Measurements from ENCODE around the gene SH3RF3.
A peak's percentile ranks its signal among the peaks of the same experiment; 100 is the strongest.

SH3RF3 gene

DNA sequence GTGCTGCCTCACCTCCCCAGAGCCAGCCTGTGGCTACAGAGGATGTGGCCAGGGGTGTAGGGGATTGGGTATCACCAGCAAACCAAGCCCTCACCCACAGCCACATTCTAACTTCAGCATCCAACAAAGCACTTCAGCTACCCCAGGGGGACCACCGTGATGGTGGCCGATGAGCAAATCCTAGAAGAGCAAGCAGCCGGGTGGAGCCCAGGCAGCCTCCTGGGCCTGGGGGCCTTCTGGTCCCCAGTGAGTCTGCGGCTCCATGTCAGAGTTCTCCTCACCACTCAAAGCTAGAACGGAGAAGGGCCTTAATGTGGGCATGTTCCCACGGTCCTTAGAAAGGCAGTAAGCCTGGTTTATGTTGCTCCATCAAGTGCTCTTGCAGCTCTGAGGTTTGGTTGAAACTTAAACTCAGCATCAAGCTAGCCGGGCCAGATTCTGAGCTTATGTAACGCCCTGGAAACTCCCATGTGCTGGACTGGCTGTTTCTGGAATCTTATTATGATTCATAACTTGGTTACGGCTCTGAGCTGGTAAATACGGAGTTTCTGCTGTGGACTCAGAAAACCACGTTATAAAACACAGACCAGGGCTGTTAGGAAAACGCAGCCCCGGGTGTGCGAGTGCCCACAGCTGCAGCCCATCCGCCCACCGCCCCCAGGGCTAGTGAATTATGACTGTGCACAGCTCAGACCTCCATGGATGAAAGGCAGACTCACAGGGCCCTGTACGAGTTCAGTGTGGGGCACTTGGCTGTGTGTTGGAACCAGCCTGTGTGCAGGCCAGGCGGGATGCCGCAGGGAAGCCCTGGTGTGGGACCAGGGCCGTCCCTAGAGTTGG is 385.0 kb downstream of the SH3RF3 start:
- DNase-seq (ENCODE audit: low read depth), result peak; percentile 92
- H3K4me3 ChIP-seq (ENCODE audit: low read length), result no peak overlapping the region
- TF ChIP-seq, protein P1, sequence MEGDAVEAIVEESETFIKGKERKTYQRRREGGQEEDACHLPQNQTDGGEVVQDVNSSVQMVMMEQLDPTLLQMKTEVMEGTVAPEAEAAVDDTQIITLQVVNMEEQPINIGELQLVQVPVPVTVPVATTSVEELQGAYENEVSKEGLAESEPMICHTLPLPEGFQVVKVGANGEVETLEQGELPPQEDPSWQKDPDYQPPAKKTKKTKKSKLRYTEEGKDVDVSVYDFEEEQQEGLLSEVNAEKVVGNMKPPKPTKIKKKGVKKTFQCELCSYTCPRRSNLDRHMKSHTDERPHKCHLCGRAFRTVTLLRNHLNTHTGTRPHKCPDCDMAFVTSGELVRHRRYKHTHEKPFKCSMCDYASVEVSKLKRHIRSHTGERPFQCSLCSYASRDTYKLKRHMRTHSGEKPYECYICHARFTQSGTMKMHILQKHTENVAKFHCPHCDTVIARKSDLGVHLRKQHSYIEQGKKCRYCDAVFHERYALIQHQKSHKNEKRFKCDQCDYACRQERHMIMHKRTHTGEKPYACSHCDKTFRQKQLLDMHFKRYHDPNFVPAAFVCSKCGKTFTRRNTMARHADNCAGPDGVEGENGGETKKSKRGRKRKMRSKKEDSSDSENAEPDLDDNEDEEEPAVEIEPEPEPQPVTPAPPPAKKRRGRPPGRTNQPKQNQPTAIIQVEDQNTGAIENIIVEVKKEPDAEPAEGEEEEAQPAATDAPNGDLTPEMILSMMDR (IDR thresholded peaks at IDR 0.05; ENCODE audit: insufficient read depth, low read depth, low read length, missing control alignments), result no peak

DNA sequence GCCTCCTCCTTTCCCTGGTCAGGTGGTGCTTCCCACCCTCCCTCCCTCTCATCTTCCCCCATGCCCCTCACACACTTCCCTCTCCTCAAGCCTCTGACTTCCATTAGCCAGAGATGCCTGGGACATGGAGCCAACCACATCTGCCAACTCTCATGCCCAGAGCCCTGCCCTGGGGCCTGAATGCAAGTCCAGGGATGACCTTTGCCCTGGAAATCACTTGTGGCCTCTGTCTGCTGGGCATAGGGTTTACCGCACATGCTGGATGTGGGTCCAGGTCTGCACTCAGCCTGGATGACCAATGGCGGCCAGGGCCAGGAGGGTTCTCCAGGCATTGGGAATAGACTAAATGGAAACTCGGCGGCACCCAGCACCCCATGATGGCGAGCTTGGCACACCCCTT is 385.9 kb downstream of the SH3RF3 start:
- TF ChIP-seq, protein P1 (IDR thresholded peaks at IDR 0.05; ENCODE audit: insufficient read depth, low read depth, low read length, missing control alignments), result no peak
- DNase-seq (ENCODE audit: low read depth), result no peak
- H3K4me3 ChIP-seq (ENCODE audit: low read length), result no peak overlapping the region

DNA sequence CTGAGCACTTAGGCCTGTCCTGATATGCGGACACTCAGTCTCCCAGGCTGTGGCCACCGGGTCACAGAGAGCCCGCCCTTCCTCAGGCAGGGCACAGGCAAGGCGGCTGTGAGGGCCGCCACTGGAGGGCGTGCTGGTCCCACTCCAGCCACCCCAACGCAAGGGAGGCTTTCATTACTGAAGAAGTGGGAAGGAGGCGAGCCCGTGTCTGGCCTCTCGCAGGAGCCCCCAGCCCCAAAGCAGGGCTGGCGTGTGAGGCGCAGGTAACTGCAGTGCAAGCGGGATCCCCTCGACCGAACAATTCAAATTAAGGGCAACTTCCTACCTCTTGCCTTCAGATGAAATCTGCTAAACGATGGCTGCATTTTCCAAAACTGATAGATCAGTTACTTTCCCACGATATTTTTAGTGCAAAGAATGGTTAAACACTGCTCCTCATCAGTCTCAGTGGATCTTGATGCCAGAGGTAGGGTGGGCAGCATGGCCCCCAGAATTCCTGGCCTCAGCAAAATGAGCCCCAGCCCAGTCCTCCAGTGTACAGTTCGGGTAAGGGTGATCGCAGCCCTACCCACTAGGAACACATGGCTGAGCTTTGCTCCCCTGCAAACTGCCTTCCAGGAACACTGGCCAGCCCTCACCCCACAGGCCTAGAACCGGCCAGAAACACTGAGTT is 387.6 kb downstream of the SH3RF3 start:
- H3K4me3 ChIP-seq (ENCODE audit: low read length), result no peak overlapping the region
- peak; percentile 58 for DNase-seq (ENCODE audit: low read depth)
- TF ChIP-seq, protein P1 (IDR thresholded peaks at IDR 0.05; ENCODE audit: insufficient read depth, low read depth, low read length, missing control alignments), result peak; percentile 55

DNA sequence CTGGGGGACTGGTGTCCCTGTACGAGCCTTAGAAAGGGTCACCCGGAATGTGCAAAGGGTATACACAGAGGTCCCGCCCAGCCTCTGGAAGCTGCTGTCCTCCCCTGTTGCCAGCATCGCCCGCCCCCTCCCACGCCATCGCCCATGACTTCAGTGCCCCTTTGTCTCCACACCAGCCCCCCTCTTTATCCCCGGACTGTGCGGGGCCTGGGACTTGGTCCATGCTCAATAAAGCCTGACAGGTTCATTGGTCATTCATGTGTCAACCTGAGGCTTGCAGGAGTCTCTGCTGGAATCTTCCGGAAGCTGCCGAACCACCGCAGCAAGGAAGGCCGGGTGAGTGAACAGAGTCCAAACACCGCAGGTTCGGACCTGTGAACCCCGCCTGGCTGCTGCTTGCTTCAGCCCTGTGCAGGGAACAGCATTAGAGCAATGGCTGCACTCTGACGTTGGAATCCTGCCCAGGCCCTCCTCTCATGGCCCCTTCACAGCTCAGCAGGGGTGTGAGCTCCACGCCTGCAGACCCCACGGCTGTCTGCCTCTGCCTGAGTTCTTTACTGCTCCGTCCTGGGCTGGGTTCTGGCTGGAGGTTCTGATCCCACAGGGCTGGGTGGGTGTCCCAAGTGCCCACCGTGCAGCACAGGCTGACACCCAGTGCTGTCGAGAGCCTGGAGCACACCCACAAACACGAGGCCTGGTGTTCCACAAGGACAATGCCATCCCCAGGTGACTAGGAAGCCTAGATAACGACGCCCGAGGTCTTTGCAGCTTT is 388.3 kb downstream of the SH3RF3 start:
- peak; percentile 40 for DNase-seq (ENCODE audit: low read depth)
- TF ChIP-seq, protein P1 (IDR thresholded peaks at IDR 0.05; ENCODE audit: insufficient read depth, low read depth, low read length, missing control alignments), result no peak
- no peak overlapping the region for H3K4me3 ChIP-seq (ENCODE audit: low read length)

DNA sequence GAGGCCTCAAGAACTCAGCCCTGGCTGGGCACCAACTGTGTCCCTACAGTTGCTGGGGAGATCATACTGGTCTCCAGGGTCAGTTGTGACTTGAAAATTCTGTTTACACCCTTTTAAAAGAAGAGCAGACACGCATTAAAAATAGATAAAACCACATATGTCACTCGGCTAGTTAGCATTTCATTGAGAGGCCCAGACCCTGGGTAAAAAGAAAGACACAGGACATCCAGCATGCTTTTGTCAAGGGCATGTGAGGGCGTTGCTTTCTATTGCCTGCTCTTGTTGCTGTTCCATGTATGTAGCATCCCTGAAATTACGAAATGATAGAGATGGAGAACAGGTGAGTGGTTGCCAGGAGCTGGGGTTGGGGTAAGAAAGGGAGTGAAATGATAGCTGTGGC is 390.5 kb downstream of the SH3RF3 start:
- no peak for DNase-seq (ENCODE audit: low read depth)
- TF ChIP-seq, protein P1 (IDR thresholded peaks at IDR 0.05; ENCODE audit: insufficient read depth, low read depth, low read length, missing control alignments), result no peak
- H3K4me3 ChIP-seq (ENCODE audit: low read length), result no peak overlapping the region

DNA sequence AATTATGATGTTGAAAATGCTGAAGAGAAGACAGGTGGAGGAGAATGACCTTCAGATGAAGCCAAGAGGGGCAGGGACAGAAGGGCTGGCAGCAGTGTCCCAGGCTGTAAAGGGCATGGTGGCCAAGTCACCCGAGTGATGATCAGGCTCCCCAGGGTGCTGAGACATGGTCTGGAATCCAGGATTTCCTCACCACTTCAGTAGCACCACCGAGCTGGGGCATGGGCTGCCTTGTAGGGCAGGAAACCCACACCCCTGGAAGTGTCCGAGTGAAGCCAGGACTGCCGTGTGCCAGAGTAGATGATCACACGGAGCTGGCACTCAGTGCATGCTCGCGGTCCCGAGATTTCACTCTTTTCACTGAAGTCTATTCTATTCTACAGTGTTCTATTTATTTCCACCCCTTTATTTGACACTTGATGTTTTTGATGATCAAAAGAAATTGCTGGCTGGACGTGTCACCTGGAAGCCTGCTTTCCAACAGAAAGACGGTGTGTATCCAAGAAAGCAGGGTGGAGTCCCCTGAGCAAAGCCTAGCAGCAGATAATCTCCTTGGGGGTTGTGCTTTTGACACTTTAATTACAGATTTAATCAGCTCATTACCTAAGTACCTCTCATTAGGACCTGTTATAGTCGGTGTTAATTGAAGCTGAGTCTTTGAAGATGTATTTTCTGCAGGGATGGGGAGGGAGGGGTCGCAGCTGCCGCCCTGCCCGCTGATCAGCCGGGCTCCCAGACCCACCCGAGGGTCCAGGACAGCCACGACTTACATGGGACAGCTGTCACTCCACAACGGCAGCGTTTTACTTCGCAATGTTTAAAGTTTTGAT is 392.4 kb downstream of the SH3RF3 start:
- TF ChIP-seq, protein P1 (IDR thresholded peaks at IDR 0.05; ENCODE audit: insufficient read depth, low read depth, low read length, missing control alignments), result no peak
- DNase-seq (ENCODE audit: low read depth), result no peak
- no peak overlapping the region for H3K4me3 ChIP-seq (ENCODE audit: low read length)
